Right atrium auricular region (tissue), 2 donors: Measurements from ENCODE around the gene CALML6. TPM values are rescaled to one million over a fixed set of nuclear protein-coding genes. Genes with fewer than 3 reads are reported as not detected.
"Not testable (repeated sequence)": the region's sequence is repeated elsewhere in the genome, so short reads cannot be mapped to it uniquely, and the experiment has no call there.

Source experiments
- DNase-seq: peaks from one replicate; pipeline ENCODE4 v3.0.0-alpha.2; 2019; ENCODE audit warnings: low spot score
- H3K27ac ChIP-seq, 2 donors: fragments of 200-600 bp; sonication (generic); 1 replicate in 1 of 2; 2 replicates in 1 of 2; pipeline ENCODE4 v1.5.1; 2016 to 2019
- H3K27me3 ChIP-seq, 2 donors: fragments of 200-600 bp; sonication (generic); one replicate each; pipeline versions ENCODE4 v1.5.1 to v1.6.0; 2017 to 2019
- H3K36me3 ChIP-seq: fragments of 200-600 bp; sonication (generic); one replicate; pipeline ENCODE4 v1.5.1; 2016
- H3K4me1 ChIP-seq, 2 donors: fragments of 200-600 bp; sonication (generic); one replicate each; pipeline versions ENCODE4 v1.5.1 to v1.6.0; 2017 to 2019
- H3K4me3 ChIP-seq, 2 donors: fragments of 200-600 bp; sonication (generic); 1 replicate in 1 of 2; 2 replicates in 1 of 2; pipeline ENCODE4 v1.5.1; 2017 to 2019; ENCODE audit warnings: mild to moderate bottlenecking in 1 of 2, moderate library complexity in 1 of 2
- H3K9me3 ChIP-seq, 2 donors: fragments of 200-600 bp; sonication (generic); one replicate each; pipeline ENCODE4 v1.5.1; 2019
- CTCF ChIP-seq, 2 donors: fragments of 200-600 bp; sonication (generic); IDR thresholded peaks; one replicate each; pipeline ENCODE4 v1.5.1; 2019; ENCODE audit warnings: antibody characterized with exemption in 2 of 2
- total RNA-seq, 2 donors: library from RNA; depleted of rRNA; stranded (reverse); fragments of >200 nt; gene quantifications; one replicate each; pipeline ENCODE4 v1.1.0, GENCODE V29; 2016

The CALML6 gene
- total RNA-seq, 2 donors from 2014 or later = not detected

- no peak for TF ChIP-seq CTCF (IDR thresholded peaks at IDR 0.05)
- Histone ChIP-seq H3K9me3 (no peaks in the 10 kb centered on the region), H3K4me1 (peaks cover 0 to 84% of the 10 kb centered on the region in 2 donors), H3K27ac (no peak overlapping the region), H3K27me3 (no peaks in the 10 kb centered on the region), H3K36me3 (no peaks in the 10 kb centered on the region), H3K4me3 (no peak overlapping the region)
- no peak for DNase-seq
Observed at GRCh38 chr1:1880617-1881312, 34.3 kb upstream of the CALML6 start.

GRCh38 chr1:1881727-1882126, 33.3 kb upstream of the CALML6 start:
- Histone ChIP-seq H3K4me1 (peaks cover 0 to 83% of the 10 kb centered on the region in 2 donors), H3K4me3 (no peak overlapping the region), H3K36me3 (no peaks in the 10 kb centered on the region), H3K9me3 (no peaks in the 10 kb centered on the region), H3K27me3 (no peaks in the 10 kb centered on the region), H3K27ac (peak overlapping the region in 1 of 2 donors; percentile 26)
- DNase-seq = no peak
- TF ChIP-seq CTCF (IDR thresholded peaks at IDR 0.05) = no peak

GRCh38 chr1:1883092-1883873, 31.8 kb upstream of the CALML6 start:
- H3K4me3 ChIP-seq = no peak overlapping the region
- no peak for DNase-seq
- H3K27me3 ChIP-seq = no peaks in the 10 kb centered on the region
- H3K9me3 ChIP-seq = no peaks in the 10 kb centered on the region
- peak overlapping the region; percentile 10 to 55 for H3K27ac ChIP-seq
- H3K36me3 ChIP-seq = no peaks in the 10 kb centered on the region
- H3K4me1 ChIP-seq = peaks cover 0 to 85% of the 10 kb centered on the region in 2 donors
- TF ChIP-seq CTCF (IDR thresholded peaks at IDR 0.05) = no peak

- H3K27ac ChIP-seq = peak overlapping the region in 1 of 2 donors; percentile 55
- H3K9me3 ChIP-seq, H3K27me3 ChIP-seq, H3K36me3 ChIP-seq, H3K4me3 ChIP-seq, DNase-seq: not testable (repeated sequence)
- H3K4me1 ChIP-seq = peaks cover 0 to 85% of the 10 kb centered on the region in 2 donors
Observed at GRCh38 chr1:1883890-1884289, 31.2 kb upstream of the CALML6 start.

- H3K9me3 ChIP-seq = no peaks in the 10 kb centered on the region
- H3K4me1 ChIP-seq = peaks cover 0 to 74% of the 10 kb centered on the region in 2 donors
- peak overlapping the region; percentile 91 for H3K4me3 ChIP-seq
- no peak for DNase-seq
- no peak for TF ChIP-seq CTCF (IDR thresholded peaks at IDR 0.05)
- no peaks in the 10 kb centered on the region for H3K27me3 ChIP-seq
- peak overlapping the region; percentile 95 to 96 for H3K27ac ChIP-seq
- H3K36me3 ChIP-seq = no peaks in the 10 kb centered on the region
Observed at GRCh38 chr1:1889090-1889750, 25.8 kb upstream of the CALML6 start.
